Erythroblast (primary cell): Measurements from ENCODE around the gene ZNF219.

Experiments used
- GATA1 ChIP-seq: IDR thresholded peaks from 2 replicates; pipeline ENCODE4 v1.6.1; 2011; ENCODE audit warnings: low read depth, mild to moderate bottlenecking, control low read depth, low read length, moderate library complexity
- POLR2A ChIP-seq: IDR thresholded peaks from 2 replicates; pipeline ENCODE4 v1.6.1; 2011; ENCODE audit warnings: mild to moderate bottlenecking, low read length

DNA sequence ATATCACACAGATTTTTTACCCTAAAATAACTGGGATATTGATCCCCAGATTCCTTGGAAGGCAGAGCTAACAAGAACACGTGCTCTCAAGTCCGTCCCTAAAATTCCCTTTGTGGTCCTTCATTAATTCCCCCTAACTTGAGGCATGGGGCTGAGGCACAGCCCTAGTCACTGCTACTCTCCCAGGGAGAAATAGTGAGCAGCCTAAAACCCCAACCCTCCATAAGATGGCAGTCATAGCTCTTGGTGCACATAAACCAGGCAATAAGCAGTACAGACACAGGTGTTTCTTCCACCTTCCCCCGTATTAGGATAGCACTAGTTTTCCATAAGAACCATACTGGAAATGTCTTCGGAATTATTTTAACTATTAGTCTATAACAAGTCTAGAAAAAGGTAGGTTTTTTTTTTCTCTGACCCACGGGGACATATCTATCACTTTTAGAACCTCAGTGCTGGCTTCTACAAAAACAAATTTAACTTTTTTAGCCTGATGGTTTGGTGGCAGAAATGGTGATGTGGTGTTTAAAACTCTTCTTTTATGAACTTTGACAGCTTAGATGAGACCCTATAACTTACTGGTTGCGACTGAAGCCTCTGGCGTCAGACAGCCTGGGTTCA lies 31.5 kb downstream of the ZNF219 start:
- TF ChIP-seq POLR2A = no peak
- no peak for TF ChIP-seq GATA1
